ENCODE measurements around the gene SMG6.

The SMG6 gene

GRCh38 chr17:2043785-2044184, 259.8 kb downstream of the SMG6 start:
- TF ChIP-seq CTCF (IDR thresholded peaks at IDR 0.05), result no peak

- no peak for TF ChIP-seq CTCF (IDR thresholded peaks at IDR 0.05)
Observed at GRCh38 chr17:2042933-2043332, 260.7 kb downstream of the SMG6 start.

GRCh38 chr17:2042390-2042847, 261.2 kb downstream of the SMG6 start:
- TF ChIP-seq CTCF (IDR thresholded peaks at IDR 0.05), result no peak

- TF ChIP-seq CTCF (IDR thresholded peaks at IDR 0.05), result peak; percentile 37
Observed at GRCh38 chr17:2041561-2042389, 261.8 kb downstream of the SMG6 start, which contains the start of gene OVCA2. Gene OVCA2 (plus strand): TSS chr17:2042022. CDS start chr17:2042048, 26 bp downstream.

- no peak for TF ChIP-seq CTCF (IDR thresholded peaks at IDR 0.05)
Observed at GRCh38 chr17:2040942-2041560, 262.5 kb downstream of the SMG6 start.

- TF ChIP-seq CTCF (IDR thresholded peaks at IDR 0.05), result no peak
Observed at GRCh38 chr17:2040219-2040827, 263.3 kb downstream of the SMG6 start.

- no peak for TF ChIP-seq CTCF (IDR thresholded peaks at IDR 0.05)
Observed at GRCh38 chr17:2037155-2037554, 266.4 kb downstream of the SMG6 start.
